ENCODE results near the gene VAV2.
A peak's percentile ranks its signal among the peaks of the same experiment; 100 is the strongest.

VAV2 gene, protein sequence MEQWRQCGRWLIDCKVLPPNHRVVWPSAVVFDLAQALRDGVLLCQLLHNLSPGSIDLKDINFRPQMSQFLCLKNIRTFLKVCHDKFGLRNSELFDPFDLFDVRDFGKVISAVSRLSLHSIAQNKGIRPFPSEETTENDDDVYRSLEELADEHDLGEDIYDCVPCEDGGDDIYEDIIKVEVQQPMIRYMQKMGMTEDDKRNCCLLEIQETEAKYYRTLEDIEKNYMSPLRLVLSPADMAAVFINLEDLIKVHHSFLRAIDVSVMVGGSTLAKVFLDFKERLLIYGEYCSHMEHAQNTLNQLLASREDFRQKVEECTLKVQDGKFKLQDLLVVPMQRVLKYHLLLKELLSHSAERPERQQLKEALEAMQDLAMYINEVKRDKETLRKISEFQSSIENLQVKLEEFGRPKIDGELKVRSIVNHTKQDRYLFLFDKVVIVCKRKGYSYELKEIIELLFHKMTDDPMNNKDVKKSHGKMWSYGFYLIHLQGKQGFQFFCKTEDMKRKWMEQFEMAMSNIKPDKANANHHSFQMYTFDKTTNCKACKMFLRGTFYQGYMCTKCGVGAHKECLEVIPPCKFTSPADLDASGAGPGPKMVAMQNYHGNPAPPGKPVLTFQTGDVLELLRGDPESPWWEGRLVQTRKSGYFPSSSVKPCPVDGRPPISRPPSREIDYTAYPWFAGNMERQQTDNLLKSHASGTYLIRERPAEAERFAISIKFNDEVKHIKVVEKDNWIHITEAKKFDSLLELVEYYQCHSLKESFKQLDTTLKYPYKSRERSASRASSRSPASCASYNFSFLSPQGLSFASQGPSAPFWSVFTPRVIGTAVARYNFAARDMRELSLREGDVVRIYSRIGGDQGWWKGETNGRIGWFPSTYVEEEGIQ

DNA sequence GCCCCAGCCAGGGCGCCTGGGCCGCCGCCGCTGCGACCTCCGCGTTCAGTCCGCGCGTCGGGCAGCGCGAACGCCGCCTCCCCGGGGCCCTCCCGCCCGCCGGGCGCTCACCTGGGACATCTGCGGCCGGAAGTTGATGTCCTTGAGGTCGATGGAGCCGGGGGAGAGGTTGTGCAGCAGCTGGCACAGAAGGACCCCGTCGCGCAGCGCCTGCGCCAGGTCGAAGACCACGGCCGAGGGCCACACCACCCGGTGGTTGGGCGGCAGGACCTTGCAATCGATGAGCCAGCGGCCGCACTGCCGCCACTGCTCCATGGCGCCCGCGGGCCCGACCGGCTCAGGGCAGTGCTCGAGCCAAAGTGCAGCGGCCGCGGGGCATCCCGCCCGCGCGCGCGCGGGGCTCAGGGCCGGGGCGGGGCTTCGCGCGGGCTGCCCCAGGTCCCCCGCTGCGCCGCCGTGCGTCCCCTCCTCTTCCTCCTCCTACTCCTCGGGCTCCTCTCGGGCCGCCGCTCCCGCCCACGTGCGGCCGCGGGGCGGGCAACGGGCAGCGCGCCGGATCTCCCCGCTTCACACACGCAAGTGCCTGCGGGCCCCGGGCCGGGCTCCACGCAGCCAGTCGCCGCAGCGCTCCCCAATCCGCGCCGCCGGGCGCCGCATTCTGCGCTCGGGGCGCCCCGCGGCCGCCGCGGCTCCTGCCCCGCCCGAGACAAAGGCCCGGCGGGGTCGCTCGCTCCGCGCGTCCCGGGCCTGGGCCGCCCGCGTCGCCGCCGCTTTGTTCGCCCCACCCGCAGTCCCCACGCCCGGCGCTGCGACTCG, at the start of gene VAV2:
VAV2 (minus strand) TSS at position 361 of the 816 bp plus-strand sequence; CDS start at position 315, 46 bp downstream.
- peak; percentile 23 for DNase-seq (ENCODE audit: low read depth)

DNA sequence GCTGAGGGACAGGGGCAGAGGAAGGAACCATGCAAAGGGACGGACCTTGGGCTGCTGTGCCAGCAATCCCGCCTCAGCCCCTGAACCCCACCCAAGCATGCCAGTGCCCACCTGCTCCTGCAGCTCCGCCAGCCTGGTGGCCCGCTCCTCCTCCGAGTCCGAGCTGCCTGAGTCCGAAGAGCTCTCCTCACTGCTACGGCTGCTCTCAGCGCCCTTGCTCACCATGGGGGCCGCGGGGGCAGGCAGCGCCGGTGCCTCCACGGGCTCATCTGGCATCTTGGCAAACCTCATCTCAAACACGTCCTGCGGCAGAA, 49.5 kb upstream of the VAV2 start:
- DNase-seq (ENCODE audit: low read depth): no peak

DNA sequence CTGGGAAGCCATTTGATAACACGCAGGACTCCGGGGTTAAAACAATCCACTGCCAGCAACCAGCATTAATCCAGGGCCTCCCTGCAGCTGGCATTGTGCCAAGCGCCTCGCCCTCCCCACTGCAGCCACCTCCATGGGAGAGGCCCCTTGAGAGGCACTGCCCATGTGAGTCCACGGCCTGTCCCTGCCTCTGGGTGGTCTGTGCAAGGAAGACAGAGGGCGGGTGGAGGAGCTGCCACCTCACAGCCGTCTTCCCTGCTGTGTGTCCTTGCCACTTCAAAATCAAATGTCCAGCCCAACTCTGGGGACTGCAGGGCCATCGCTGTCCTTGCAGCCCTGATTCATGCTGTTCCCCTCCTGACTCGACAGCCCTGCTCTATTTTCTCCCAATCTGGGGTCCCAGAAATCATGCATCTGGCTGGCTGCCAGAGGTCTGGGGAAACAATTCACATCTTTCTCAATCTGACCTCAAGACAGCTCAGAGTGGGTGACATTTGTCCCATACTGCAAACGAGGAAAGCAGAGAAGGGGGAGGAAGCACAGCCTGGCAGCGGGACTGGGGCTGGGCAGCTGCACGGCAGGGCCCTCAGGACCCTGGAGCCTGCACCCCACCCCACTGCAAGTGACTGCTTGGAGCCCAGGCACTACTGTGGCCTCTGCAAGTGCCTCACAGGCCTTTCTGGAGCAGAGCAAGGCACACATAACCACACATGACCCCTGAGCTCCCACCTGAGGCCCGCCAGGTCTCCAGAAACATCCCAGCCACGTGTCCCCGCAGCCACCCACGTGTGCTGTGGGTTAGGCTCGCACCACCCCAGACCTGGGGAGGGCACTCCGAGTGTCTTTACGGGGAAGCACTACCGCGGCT, 48.9 kb upstream of the VAV2 start:
- DNase-seq (ENCODE audit: low read depth): no peak

DNA sequence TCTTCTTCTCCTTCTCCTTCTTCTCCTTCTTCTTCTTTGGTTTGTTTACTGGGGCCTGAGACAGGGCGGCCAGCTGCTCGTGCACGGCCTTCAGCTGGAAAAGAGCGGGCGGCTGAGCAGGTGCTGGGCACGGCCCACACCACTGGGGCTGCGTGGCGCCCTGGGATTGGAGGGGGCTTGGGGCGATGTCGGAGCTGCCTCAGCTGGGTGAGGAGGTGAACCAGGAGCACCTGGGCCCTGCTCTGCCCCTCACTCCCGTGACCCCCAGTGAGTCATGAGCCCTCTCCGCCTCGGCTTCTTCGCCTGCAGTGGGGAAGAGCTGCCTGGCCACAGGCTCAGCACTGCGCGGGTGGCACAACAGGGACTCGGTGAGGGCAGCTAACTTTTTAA, 48.0 kb upstream of the VAV2 start:
- no peak for DNase-seq (ENCODE audit: low read depth)

DNA sequence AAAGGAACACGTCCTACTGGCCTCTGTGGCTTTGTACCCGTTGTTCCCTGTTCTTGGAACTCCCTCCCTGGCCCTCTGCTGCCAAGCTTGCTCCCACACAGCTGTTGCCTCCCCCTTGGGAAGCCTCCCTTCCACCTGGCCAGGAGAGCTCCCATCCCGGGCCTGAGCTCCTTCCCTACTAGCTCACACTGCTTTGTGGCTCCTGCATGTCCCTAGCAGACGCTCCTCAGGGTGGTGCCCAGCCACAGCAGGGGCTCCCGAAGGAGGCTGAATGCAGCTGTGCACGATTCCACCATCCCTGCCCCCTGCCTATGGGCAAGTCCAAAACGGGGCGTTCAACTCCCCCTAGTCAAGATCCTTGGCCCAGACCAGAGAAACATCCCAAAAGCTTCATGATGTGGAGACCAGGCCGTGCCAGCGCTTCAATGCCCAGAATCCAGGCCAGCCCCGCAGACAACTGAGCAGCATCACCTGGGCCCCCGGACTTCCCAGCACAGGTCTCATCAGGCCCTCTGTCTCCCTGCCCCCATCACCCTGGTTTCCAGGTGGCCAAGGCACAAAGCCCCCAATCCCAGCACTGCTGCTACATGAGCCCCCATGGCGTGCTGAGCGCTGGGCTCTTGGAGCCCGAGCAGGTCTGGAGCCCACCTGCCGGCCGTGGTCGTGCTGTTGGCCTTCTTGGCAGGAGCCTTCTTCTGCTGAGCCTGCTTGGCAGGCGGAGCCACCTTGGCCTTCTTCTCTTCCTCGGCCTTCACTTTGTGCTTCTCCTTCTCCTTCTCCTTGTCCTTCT, 47.5 kb upstream of the VAV2 start:
- no peak for DNase-seq (ENCODE audit: low read depth)

DNA sequence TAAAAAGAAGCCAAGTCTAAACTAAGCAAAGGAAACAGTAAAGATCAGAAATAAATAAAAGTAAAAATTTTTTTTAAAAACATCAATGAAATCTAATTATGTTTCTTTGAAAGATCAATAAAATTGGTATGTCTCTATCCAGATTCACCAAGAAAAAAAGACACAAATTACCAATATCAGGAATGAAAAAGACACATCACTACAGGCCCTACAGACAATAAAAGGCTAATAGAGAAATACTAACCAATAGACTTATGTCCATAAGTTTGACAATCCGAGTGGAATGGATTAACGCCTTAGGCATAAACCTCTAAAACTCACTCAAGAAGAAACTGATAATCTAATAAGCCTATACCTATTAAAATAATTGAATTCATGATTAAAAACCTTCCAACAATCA, 45.5 kb upstream of the VAV2 start:
- DNase-seq (ENCODE audit: low read depth): no peak

DNA sequence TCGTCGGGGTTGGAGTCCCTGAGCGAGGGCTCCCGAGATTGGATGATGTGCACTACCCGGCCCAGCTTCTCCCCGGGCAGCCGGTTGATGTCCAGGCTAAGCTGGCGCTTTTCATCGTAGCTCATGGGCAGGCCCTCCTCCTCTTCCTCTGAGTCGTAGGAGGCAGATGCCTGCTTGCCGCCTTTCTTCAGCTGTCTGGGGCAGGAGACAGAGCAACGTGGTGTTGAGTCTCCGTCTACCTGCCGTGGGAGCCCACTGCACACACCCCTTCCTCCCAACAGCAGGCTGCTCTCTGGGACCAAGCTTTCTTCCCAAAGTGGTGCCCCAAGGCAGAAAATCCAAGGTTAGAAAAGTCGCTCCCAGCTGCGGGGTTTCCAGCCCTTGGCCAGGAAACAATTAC, 44.0 kb upstream of the VAV2 start:
- DNase-seq (ENCODE audit: low read depth): no peak

DNA sequence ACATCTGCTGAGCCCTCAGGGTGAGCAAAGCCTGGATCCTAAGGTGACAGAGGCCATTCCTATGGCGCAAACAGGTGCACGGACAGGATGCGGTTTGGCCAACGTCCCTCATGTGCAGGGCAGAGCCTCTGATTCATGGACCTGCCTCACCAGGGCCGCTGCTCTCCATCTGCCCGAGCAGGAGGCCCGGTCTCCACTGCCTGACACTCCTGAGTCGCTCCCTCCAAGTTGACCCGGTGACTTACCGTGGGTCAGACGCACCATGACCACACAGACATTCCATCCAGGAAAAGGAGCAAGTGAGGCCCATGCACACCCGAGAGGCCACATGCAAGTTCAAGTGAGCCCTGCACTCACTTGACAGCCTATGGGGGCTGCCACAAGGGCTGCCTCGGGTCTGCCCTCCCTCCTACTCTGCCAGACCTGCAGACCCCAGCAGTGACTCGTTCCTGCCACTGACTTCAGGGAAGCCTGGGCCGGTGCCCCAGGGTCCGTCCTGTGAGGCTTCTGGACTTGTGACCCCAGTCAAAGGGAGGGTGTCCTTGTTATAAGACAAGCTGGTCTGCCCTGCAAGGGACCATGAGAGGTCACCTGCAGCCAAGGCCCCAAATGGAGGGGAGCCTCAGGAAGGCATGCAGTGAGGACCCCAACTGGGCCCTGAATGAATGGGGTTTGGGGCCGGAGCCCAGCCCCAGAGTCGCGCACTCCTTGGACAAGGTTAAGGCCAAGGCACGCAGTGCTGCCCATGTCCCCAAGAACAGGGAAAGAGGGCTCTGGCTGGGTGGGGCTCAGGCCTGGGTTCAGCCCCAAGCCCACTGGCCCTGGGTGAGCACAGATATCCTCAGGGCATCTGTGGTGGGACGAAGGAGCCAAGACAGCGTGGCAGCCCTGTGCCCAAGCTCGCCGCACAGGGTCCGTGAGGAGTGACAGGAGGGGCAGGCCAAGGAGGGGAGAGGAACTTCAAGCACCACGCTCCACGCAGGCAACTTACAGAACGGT, 43.2 kb upstream of the VAV2 start:
- no peak for DNase-seq (ENCODE audit: low read depth)

DNA sequence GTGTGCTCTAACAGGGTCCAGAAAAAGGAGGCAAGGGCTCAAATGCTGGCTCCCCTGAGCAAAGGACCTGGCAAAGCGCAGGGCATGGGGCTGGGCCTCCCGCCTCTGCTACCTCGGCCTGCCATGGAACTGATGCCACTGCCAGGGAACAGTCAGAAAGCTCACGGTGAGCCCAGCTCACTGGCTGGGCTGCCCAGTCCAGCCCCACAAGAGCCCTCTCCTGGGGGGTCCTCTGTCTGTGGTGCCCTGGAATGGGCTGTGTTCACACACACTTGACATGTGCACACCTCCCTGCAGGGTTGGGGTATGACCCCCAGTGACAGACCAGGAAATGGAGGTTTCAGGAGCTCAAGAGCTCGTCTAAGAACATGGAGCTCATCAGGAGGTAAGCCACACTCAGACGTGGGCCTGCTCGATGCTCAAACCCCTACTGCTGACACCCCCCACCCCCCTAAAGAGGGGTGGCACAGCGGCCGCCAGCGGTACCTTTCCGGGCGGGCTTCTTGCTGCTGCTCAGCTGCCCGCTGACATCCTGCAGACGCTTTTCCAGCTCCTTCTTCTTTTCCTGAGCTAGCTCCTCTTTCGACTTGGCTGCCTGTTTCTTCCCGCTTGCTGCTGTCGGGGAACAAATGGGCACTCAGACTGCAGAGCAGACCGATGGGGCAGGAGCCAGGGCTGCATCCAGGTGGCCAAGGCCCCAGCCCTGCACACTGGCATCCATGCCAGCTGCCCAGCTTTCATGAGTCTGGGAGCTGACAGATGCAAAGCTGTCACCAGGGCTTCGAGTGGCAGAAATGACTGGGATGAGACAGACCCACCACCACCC, 42.3 kb upstream of the VAV2 start:
- no peak for DNase-seq (ENCODE audit: low read depth)

DNA sequence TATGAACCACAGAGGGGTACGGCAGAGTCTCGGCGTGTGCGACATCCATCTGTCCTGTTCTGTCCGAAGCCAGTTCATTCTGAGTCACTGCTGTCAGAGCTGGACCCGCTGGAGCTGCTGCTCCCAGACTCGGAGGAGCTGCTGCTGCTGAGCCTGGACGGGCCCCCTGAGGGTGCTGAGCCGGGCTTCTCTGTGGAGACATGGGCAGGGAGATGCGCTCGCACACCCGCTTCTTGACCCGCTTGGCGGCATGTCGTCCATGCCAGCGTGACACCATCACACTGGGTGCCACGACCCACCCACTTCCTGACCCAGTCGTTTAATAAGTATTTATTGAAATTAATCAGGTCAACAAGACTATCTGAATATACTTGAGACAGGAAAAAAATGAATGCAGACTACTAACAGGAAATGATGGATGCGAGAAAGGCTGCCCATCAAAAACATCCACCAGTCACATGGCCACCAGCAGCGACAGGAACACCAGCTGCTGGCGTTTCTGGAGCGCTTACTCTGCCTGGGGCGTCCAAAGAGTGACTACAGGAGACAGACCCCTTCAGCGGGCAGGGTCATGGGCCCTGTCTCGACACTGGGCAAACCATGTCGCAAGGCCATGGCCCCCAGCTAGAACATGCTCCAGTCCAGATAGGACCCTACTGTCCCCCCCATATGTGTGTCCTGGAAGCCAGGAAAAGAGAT, 41.5 kb upstream of the VAV2 start:
- DNase-seq (ENCODE audit: low read depth): no peak

DNA sequence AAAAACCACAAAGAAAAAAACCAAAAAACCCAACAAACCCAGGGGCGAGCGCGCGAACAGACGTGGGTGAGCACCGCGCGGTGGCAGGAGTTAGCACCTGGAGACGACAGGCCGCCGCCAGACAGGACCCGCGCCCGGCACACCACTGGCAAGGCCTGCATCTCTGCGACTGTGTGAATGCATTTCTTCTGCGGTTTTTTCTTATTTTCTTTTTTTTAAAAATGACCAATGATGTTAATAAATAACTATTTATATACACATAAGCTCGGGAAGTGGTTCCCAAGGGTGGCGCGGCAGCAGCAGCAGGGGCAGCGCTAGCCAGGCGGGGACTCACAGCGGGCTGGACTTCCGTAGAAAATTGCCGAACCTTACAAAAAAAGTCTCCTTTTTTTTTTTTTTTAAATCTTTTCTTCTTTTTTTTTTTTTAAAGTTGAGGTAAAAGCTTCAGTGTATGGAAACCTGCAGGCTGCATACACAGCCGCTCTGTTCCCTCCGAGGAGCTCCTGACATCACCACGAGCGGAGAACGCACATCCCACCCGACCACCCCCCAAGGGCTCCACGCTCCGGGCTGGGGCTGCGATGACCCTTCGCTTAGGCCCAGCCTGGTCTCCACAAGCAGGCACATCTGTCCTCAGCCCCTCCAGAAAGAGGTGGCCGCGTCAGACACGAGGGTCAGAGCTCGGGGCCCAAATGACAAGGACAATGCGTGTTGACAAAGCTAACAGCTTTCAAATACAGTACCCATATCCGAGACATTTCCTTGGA, 40.5 kb upstream of the VAV2 start:
- no peak for DNase-seq (ENCODE audit: low read depth)

DNA sequence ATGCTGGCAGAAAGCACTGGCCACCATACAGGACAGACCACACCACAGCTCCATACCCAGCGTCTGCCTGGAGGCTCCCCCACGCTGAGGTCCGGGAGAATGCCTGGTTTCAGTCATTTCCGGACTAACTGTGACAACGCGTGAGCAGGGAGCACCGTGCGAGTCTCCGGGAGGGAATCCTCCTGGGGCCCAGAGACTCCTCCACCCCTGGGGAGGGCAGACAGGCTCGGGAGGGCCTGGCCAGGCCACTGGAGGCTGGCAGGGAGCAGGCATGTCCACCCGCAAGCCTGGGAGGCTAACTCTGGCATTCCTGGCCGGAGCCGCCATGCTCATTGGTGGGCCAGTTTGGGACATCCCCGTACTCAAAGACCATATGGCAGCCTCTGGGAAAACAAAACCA, 39.7 kb upstream of the VAV2 start:
- DNase-seq (ENCODE audit: low read depth): no peak

DNA sequence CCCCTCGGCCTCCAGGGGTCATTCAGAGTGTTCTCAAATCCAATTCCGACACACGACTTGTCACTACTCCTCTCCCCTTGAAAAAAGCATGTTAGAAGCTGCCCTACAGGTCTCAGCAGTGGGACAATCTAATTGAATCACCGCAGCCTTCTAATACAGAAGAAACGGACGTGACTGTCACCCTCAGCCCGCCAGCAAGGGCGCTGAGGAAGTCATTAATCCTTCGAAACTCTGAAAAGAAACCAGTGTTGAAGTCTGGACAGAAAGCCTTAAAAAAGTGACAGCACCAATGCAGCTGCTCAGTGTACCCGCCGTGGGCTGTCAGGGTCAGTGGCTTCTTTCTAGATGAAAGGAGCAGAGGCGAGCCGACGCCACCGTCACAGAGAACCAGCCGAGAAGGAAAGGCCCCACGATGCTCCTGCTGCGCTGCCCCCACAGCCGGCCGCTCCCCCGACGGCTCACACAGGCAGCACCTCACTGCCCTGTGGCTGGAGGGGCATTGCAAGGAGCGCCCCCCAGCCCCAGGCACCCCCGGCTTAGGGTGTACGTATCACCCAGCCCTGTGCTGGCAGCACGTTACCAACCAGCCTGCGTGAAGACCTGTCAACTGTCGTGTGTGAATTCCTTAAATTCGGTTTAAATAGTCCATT, 38.8 kb upstream of the VAV2 start:
- no peak for DNase-seq (ENCODE audit: low read depth)

DNA sequence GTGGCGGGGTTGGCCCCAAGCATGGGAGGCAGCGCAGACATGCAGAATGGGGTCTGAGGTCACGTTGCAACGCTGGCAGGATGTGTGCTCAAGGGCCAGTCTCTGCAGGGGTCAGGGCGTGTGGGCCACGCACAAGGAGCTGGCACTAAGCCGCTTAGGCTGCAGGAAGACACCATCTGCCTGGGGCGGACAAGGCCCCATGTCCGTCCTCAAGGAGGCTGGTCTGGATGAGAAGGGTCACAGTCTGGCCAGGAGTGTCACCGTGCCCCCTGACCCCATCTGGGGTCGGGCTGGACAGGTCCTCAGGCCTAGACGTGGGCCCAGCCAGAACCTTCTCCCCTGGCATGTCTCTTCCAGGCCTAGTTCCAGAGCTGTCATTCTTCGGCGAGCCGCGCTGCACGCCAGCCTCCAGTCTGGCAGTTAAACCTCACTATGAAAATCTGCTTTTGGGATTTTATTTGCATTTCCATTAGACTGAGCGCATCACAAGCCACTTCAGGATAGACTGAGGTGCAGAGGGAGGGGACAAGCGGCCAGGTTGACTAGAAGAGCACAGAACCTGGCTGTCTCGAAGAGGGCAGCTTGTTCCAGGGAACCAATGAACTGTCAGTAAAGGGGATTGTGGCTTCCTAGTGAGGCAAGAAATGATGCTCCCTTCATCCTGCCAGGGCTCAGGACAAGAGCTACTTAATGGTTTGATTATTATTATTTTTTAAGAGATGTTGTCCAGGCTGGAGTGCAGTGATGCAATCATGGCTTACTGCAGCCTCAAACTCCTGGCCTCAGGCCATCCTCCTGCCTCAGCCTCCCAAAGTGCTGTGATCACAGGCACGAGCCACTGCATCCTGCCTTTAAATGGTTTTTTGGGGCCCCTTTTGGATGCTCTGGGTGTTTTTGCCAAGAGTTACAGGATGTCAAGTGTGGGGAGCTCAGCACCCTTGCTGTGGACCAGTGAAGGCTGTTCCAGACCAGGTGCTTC, 37.4 kb upstream of the VAV2 start:
- DNase-seq (ENCODE audit: low read depth): no peak

DNA sequence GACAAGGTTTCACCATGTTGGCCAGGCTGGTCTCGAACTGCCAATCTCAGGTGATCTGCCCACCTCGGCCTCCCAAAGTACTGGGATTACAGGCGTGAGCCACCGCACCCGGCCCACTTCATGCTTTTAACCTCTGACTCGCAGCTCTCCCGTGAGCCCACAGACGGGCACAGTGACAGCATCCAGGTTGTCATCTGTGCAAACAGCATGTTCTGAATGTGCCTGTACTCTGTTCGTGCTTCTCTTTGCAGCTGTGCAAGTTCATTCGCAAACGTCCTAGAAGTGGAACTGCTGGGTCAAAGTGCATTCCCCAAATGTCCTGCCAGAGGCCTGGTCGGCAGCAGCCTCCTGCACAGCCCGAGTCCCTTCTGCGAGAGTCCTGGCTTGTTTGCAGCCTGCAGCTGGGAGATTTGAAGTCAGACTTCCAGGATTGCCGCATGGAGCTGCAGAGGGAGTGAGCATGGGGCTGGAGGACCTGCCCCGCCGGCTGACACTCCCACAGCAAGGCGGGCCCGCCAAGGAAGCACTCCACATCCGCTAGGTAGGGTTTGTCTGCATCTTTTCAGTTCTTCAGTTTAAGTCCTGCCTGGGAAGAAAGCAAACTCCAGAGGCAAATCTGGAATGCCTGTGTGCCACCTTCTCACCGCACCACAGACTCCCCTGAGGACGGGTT, 36.6 kb upstream of the VAV2 start:
- no peak for DNase-seq (ENCODE audit: low read depth)

All from activated T-cell treated with anti-CD3 and anti-CD28 coated beads for 24 hours (primary cell).